K562 (cell line): Measurements from ENCODE around the gene CYP11A1. TPM values are rescaled to one million over a fixed set of nuclear protein-coding genes. Genes with fewer than 3 reads are reported as not detected.

Experiments used
- ATAC-seq: fragments of 200-7000 bp; cut with Tn5 transposase; 3 replicates; pipeline ENCODE4 v1.9.1; 2020; ENCODE audit warnings: moderate library complexity
- BruUV-seq: library from RNA; stranded (reverse); fragments of 400-500 nt; replicated peaks from 2 replicates; lab custom pipeline; 2021; lab: Mats Ljungman, UMichigan
- CTCF ChIA-PET: fragments of 300-600 bp; formaldehyde crosslinking; extraction: SDS; loops from one replicate; lab custom pipeline; 2021; ENCODE audit warnings: low intra/inter-chr PET ratio; lab: Yijun Ruan, JAX
- POLR2A ChIA-PET: fragments of 300-600, 350-650 bp; sonication (Branson Sonifier 250); formaldehyde crosslinking; extraction: SDS; loops from one replicate; lab custom pipeline; 2021; ENCODE audit warnings: antibody characterized with exemption, inconsistent platforms; lab: Yijun Ruan, JAX
- DNase-seq, 4 experiments: peaks; one replicate each; pipeline versions ENCODE4 v3.0.0 to v3.0.0-alpha.2; 2011 to 2018; ENCODE audit warnings: low spot score in 3 of 4, mixed read lengths in 3 of 4; ENCODE audit errors: extremely low read depth in 1 of 4
- FAIRE-seq: peaks from 2 replicates; lab custom pipeline; 2011; peaks lifted over from hg19 to GRCh38; lab: Jason Lieb, UNC
- H2AFZ ChIP-seq: 2 replicates; pipeline ENCODE4 v1.6.0; 2011; ENCODE audit warnings: low read depth, low read length, control low read depth, inconsistent platforms
- H3K27ac ChIP-seq: fragments of 200-600 bp; 3 replicates; pipeline ENCODE4 v1.8.0; 2011; ENCODE audit warnings: low read depth, mild to moderate bottlenecking, control low read depth, inconsistent platforms, low read length, moderate library complexity, mixed read lengths; ENCODE audit errors: extremely low read depth
- H3K27me3 ChIP-seq, 2 experiments: fragments of 300-600 bp in 1 of 2; 2 replicates in 1 of 2; 3 replicates in 1 of 2; pipeline versions ENCODE4 v1.6.0 to v1.8.0; 2011; ENCODE audit warnings: inconsistent platforms in 2 of 2, low read length in 2 of 2, mild to moderate bottlenecking in 1 of 2, mixed read lengths in 1 of 2, moderate library complexity in 1 of 2; ENCODE audit not compliant: control insufficient read depth in 2 of 2, insufficient read depth in 2 of 2
- H3K36me3 ChIP-seq: fragments of 300-600 bp; 3 replicates; pipeline ENCODE4 v1.8.0; 2011; ENCODE audit warnings: mild to moderate bottlenecking, low read length, inconsistent platforms; ENCODE audit not compliant: control insufficient read depth, insufficient read depth
- H3K4me1 ChIP-seq, 2 experiments: fragments of 200-600 bp in 1 of 2; replicated peaks in 1 of 2; 2 replicates in 1 of 2; 3 replicates in 1 of 2; pipeline versions ENCODE4 v1.5.1 to v1.8.0; 2011; ENCODE audit warnings: inconsistent platforms in 2 of 2, low read length in 2 of 2, mild to moderate bottlenecking in 1 of 2, mixed read lengths in 1 of 2, moderate library complexity in 1 of 2; ENCODE audit not compliant: control insufficient read depth in 2 of 2, insufficient read depth in 2 of 2
- H3K4me2 ChIP-seq: 2 replicates; pipeline ENCODE4 v1.6.1; 2011; ENCODE audit warnings: low read length, control low read depth, inconsistent platforms, mixed read lengths; ENCODE audit not compliant: insufficient read depth
- H3K4me3 ChIP-seq: fragments of 200-600 bp; sonication (generic), shearing (Covaris generic); 2 replicates; pipeline ENCODE4 v1.5.1; 2016; ENCODE audit warnings: control low read depth, inconsistent platforms
- H3K79me2 ChIP-seq: fragments of 200-600 bp; 3 replicates; pipeline ENCODE4 v1.8.0; 2011; ENCODE audit warnings: low read length, inconsistent platforms; ENCODE audit not compliant: control insufficient read depth, insufficient read depth
- H3K9ac ChIP-seq, 2 experiments: 2 replicates each; pipeline versions ENCODE4 v1.6.0 to v1.6.1; 2011; ENCODE audit warnings: low read depth in 2 of 2, low read length in 2 of 2, control low read depth in 1 of 2, inconsistent platforms in 1 of 2, mild to moderate bottlenecking in 1 of 2, mixed read lengths in 1 of 2; ENCODE audit not compliant: insufficient read depth in 1 of 2
- H3K9me1 ChIP-seq: one replicate; pipeline ENCODE4 v1.6.0; 2011; ENCODE audit warnings: inconsistent platforms, mild to moderate bottlenecking, low read length, moderate library complexity; ENCODE audit not compliant: control insufficient read depth, insufficient read depth
- H3K9me3 ChIP-seq: replicated peaks from 2 replicates; pipeline ENCODE4 v1.5.1; 2011; ENCODE audit warnings: low read depth, low read length, inconsistent platforms; ENCODE audit not compliant: control insufficient read depth, insufficient read depth
- H4K20me1 ChIP-seq: replicated peaks from 2 replicates; pipeline ENCODE4 v1.6.1; 2011; ENCODE audit warnings: low read length, inconsistent platforms, mixed read lengths; ENCODE audit not compliant: control insufficient read depth, insufficient read depth
- ATF4 ChIP-seq: fragments of 450-650 bp; formaldehyde crosslinking; IDR thresholded peaks from 2 replicates; pipeline ENCODE4 v1.4.0; 2022; ENCODE audit warnings: mild to moderate bottlenecking, moderate library complexity
- CHCHD3 ChIP-seq: fragments of 250-450 bp; sonication (Bioruptor Pico); IDR thresholded peaks from 2 replicates; pipeline ENCODE4 v2.1.2; 2022; ENCODE audit warnings: mild to moderate bottlenecking
- DPF2 ChIP-seq: fragments of 450-650 bp; IDR thresholded peaks from 2 replicates; pipeline ENCODE4 v1.6.1; 2016
- EGR1 ChIP-seq: fragments of 450-650 bp; conservative IDR thresholded peaks from 2 replicates; pipeline ENCODE4 v1.6.1; 2017; ENCODE audit warnings: mild to moderate bottlenecking
- EP300 ChIP-seq: IDR thresholded peaks from 2 replicates; pipeline ENCODE4 v1.6.1; 2012; ENCODE audit warnings: low read length, improper control_type of control experiment
- EZH2 ChIP-seq: IDR thresholded peaks from 2 replicates; pipeline ENCODE4 v1.6.1; 2012; ENCODE audit warnings: low read depth, mild to moderate bottlenecking, inconsistent platforms, low read length, borderline replicate concordance
- GTF2E2 ChIP-seq: fragments of 200-800 bp; sonication (Bioruptor generic); IDR thresholded peaks from 2 replicates; pipeline ENCODE4 v1.6.1; 2016; ENCODE audit warnings: missing genetic modification characterization, missing compliant biosample characterization
- HDAC2 ChIP-seq: fragments of 450-650 bp; IDR thresholded peaks from 2 replicates; pipeline ENCODE4 v1.6.1; 2016; ENCODE audit warnings: mild to moderate bottlenecking
- MECOM ChIP-seq: fragments of 250-450 bp; sonication (Bioruptor Pico); IDR thresholded peaks from 2 replicates; pipeline ENCODE4 v1.8.0; 2022; ENCODE audit warnings: inconsistent platforms
- MEF2A ChIP-seq: IDR thresholded peaks from 2 replicates; pipeline ENCODE4 v1.6.1; 2011; ENCODE audit warnings: low read depth, mild to moderate bottlenecking, low read length, moderate library complexity; ENCODE audit not compliant: control insufficient read depth
- SPI1 ChIP-seq: IDR thresholded peaks from 2 replicates; pipeline ENCODE4 v1.6.1; 2011; ENCODE audit warnings: low read depth, low read length, control low read depth, borderline replicate concordance
- WHSC1 ChIP-seq: IDR thresholded peaks from one replicate; pipeline ENCODE4 v1.6.1; 2012; ENCODE audit warnings: low read length, control low read depth, inconsistent platforms
- ZNF699 ChIP-seq: fragments of 250-450 bp; sonication (Bioruptor Pico); IDR thresholded peaks from 2 replicates; pipeline ENCODE4 v1.8.0; 2021; ENCODE audit warnings: mild to moderate bottlenecking, moderate library complexity; ENCODE audit not compliant: insufficient replicate concordance
- WGBS: fragments of 100-300 bp; shearing (Covaris generic); methylation state at CpG from one replicate; pipeline ENCODE4 v1.1.6; 2016; ENCODE audit warnings: low coverage, mixed read lengths; ENCODE audit not compliant: insufficient coverage; ENCODE audit errors: missing lambda C conversion rate; 5-methylcytosine and 5-hydroxymethylcytosine counted together
- in situ Hi-C: fragments of 300-500 bp; cut with MboI; formaldehyde crosslinking; loops from 4 replicates; pipeline ENCODE4 v1.15.0; 2018; ENCODE audit warnings: inconsistent platforms, mixed read lengths
- intact Hi-C: fragments of 100-400 bp; cut with micrococcal nuclease; formaldehyde crosslinking; loops from 2 replicates; pipeline ENCODE4 v1.14.2; 2022
- polyA plus RNA-seq, 8 experiments: library from polyadenylated mRNA; depleted of rRNA in 4 of 8; stranded (reverse) in 5 of 8; unstranded in 3 of 8; fragments of >200 nt; fragmentation: Nextera tagmentation in 2 of 8; fragmentation: Illumina TruSeq in 1 of 8; extraction: Ambion mirVana in 2 of 8; extraction: Trizol in 1 of 8; gene quantifications; 2 replicates each; pipeline versions ENCODE4 v1.2.1 to v1.2.3, GENCODE V29; 2011 to 2014; ENCODE audit warnings: inconsistent platforms in 1 of 8, missing spikeins in 1 of 8
- total RNA-seq, 7 experiments: library from RNA; depleted of rRNA in 6 of 7; stranded (reverse); fragments of >200 nt in 6 of 7; fragmentation: Illumina TruSeq in 2 of 7; extraction: Trizol in 2 of 7; gene quantifications; 2 replicates each; pipeline versions ENCODE4 v1.2.1 to v1.2.3, GENCODE V29; 2011 to 2021; ENCODE audit warnings: low replicate concordance in 1 of 7

CYP11A1 gene
- total and polyA plus RNA-seq, 9 of the 15 experiments (the other 6 are each of a cell fraction or from before 2014, with no cell fraction given), result 0.06 to 0.24 (median 0.10) TPM; not detected in 4

GRCh38 chr15:74405823-74406222 lies 38.4 kb upstream of the CYP11A1 start:
- CTCF ChIA-PET, result no interaction called here
- Histone ChIP-seq H3K27ac (no peak overlapping the region), H4K20me1 (no peaks in the 10 kb centered on the region), H3K9me3 (no peaks in the 10 kb centered on the region), H3K9ac (no peak overlapping the region; a peak in 1 of 4 replicates), H3K27me3 (no peaks in the 10 kb centered on the region), H3K4me1 (peaks cover 52 to 65% of the 10 kb centered on the region in 2 experiments), H2AFZ (peak overlapping the region; percentile 38; the same call in 1 of the 2 replicates), H3K79me2 (no peaks in the 10 kb centered on the region), H3K36me3 (peaks cover 10% of the 10 kb centered on the region; the same call in 1 of the 3 replicates), H3K9me1 (no peaks in the 10 kb centered on the region), H3K4me2 (no peak overlapping the region), H3K4me3 (no peak overlapping the region)
- intact Hi-C loops (no loop called here), in situ Hi-C loops (no loop called here)
- DNase-seq (no peak), FAIRE-seq (no peak), ATAC-seq (no peak)
- TF ChIP-seq DPF2 (no peak), WHSC1 (peak; percentile 10)
- no TSS peak for BruUV-seq
- POLR2A ChIA-PET, result interaction anchor here (0.5 to 2.3 kb wide), 7 partner anchors 10 to 379 kb away, joined by 3 to 9 read pairs (median 3); no protein-coding TSS in a partner anchor
- WGBS, result 42% methylated on average over 7 of the region's 7 CpGs

GRCh38 chr15:74403991-74404563 lies 36.6 kb upstream of the CYP11A1 start:
- POLR2A ChIA-PET, result interaction anchor here (0.6 to 1.2 kb wide), 3 partner anchors 23 to 30 kb away, joined by 3 to 4 read pairs (median 4); partner anchors contain the start of gene SEMA7A
- CTCF ChIA-PET, result no interaction called here
- ATAC-seq, result 0 out of 3 replicates have a peak, but pooled peaks have one; percentile 7
- DNase-seq, result no peak
- H3K9me1 ChIP-seq, result no peaks in the 10 kb centered on the region
- peak overlapping the region; percentile 34 for H2AFZ ChIP-seq
- FAIRE-seq, result no peak
- BruUV-seq, result no TSS peak
- peaks cover 62 to 67% of the 10 kb centered on the region in 2 experiments for H3K4me1 ChIP-seq
- WGBS, result 28% methylated on average over 16 of the region's 16 CpGs
- H3K36me3 ChIP-seq, result no peaks in the 10 kb centered on the region
- no peaks in the 10 kb centered on the region for H3K27me3 ChIP-seq
- H3K9me3 ChIP-seq, result no peaks in the 10 kb centered on the region
- H4K20me1 ChIP-seq, result no peaks in the 10 kb centered on the region
- no peak for TF ChIP-seq HDAC2
- no peak for TF ChIP-seq CHCHD3 (CRISPR knock-in tag)
- 0 out of 2 replicates have a peak, but pooled peaks have one; percentile 48 for TF ChIP-seq EGR1
- no peak for TF ChIP-seq MECOM (CRISPR knock-in tag)
- TF ChIP-seq MEF2A, result peak; percentile 70; the same call in 1 of the 2 replicates
- TF ChIP-seq ZNF699 (CRISPR knock-in tag), result no peak
- no peak for TF ChIP-seq GTF2E2
- TF ChIP-seq EP300, result no peak
- no peak for TF ChIP-seq EZH2
- TF ChIP-seq SPI1, result peak; percentile 48; the same call in 1 of the 2 replicates
- TF ChIP-seq ATF4, result no peak
- no peaks in the 10 kb centered on the region for H3K79me2 ChIP-seq
- in situ Hi-C loops, result no loop called here
- H3K4me3 ChIP-seq, result no peak overlapping the region
- H3K27ac ChIP-seq, result no peak overlapping the region
- peak overlapping the region in 1 of 2 experiments; percentile 78; a peak in 2 of 4 replicates for H3K9ac ChIP-seq
- H3K4me2 ChIP-seq, result no peak overlapping the region; the same call in 1 of the 2 replicates
- intact Hi-C loops, result no loop called here
